ENCODE results near the gene PRDM16.

The PRDM16 gene

DNA sequence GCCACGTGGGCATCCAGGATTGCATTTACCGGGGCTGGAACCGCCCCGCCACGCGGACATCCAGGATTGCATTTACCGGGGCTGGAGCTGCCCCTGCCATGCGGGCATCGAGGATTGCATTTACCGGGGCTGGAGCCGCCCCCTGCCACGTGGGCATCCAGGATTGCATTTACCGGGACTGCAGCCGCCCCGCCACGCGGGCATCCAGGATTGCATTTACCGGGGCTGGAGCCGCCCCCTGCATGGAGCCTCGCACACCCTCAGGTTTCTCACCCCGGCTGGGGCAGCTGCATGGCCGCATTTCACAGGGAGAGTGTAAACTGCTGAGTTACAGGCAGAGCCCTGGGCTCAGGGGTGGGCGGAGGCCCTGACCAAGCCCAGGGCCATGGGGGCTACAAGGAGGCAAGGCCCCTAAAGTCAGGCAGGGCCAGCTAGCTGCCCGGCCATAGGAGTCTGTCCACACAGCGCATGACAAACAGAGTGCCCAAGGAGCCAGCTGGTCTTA, 218.7 kb downstream of the PRDM16 start:
- Histone ChIP-seq H3K36me3 (ENCODE audit: insufficient read depth, insufficient read length, low read length) (no peaks in the 10 kb centered on the region), H3K4me1 (ENCODE audit: insufficient read depth, insufficient read length) (peaks cover 5% of the 10 kb centered on the region), H3K27me3 (ENCODE audit: insufficient read depth, insufficient read length) (no peaks in the 10 kb centered on the region), H3K4me3 (ENCODE audit: insufficient read length, low read depth) (no peak overlapping the region), H3K9ac (ENCODE audit: insufficient read length, low read depth) (no peak overlapping the region), H3K9me3 (ENCODE audit: insufficient read depth, low read length) (no peaks in the 10 kb centered on the region)
- no peak for DNase-seq (ENCODE audit: low read depth, low spot score)
- TF ChIP-seq ZNF274 (IDR thresholded peaks at IDR 0.05; ENCODE audit: low read depth, low read length) (no peak), YY1 (IDR thresholded peaks at IDR 0.05; ENCODE audit: insufficient read depth, insufficient read length) (no peak), SUZ12 (IDR thresholded peaks at IDR 0.05; ENCODE audit: extremely low read depth, insufficient read depth, insufficient read length) (no peak)

DNA sequence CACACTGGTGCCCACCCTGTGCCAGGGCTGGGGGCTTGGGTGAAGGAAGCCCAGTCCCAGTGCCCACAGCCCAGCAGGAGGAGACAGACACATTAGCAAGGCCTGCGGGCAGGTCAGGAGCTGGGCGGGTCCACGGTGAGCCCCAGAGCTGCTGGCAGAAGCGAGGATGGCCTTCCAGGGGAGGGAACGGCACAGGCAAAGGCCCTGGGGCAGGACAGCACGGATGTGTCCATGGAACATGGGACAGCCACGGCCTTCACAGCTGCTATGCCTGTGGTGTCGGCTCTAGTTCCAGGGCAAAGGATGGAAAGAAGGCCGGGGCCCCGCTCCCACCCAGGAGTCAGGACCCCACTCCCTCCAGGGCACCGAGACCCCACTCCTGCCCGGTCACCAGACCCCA, 220.5 kb downstream of the PRDM16 start:
- no peak for DNase-seq (ENCODE audit: low read depth, low spot score)
- Histone ChIP-seq H3K9ac (ENCODE audit: insufficient read length, low read depth) (no peak overlapping the region), H3K4me3 (ENCODE audit: insufficient read length, low read depth) (no peak overlapping the region), H3K36me3 (ENCODE audit: insufficient read depth, insufficient read length, low read length) (no peaks in the 10 kb centered on the region), H3K9me3 (ENCODE audit: insufficient read depth, low read length) (no peaks in the 10 kb centered on the region), H3K4me1 (ENCODE audit: insufficient read depth, insufficient read length) (peaks cover 5% of the 10 kb centered on the region), H3K27me3 (ENCODE audit: insufficient read depth, insufficient read length) (no peaks in the 10 kb centered on the region)
- TF ChIP-seq ZNF274 (IDR thresholded peaks at IDR 0.05; ENCODE audit: low read depth, low read length) (no peak), YY1 (IDR thresholded peaks at IDR 0.05; ENCODE audit: insufficient read depth, insufficient read length) (no peak), SUZ12 (IDR thresholded peaks at IDR 0.05; ENCODE audit: extremely low read depth, insufficient read depth, insufficient read length) (no peak)

DNA sequence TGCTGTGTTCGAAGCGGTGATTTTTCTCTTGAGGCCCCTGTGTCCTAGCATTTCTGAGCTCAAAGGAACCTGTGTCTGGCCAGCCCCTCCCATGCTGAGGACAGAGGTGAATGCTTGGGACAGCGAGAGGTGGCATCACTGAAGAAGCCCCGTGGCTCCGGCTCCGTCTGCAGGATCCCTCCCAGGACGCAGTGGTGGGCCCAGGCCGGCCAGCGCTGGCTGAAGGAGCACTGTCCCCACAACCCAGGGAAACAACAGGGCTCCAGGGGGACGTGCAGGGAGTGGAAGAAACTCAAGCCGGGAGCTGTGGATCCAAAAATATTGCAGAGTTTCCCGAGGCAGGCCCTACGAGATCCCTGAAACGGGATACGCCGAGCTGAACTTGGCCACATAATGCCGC, 221.4 kb downstream of the PRDM16 start:
- H3K9me3 ChIP-seq (ENCODE audit: insufficient read depth, low read length): no peaks in the 10 kb centered on the region
- H3K4me1 ChIP-seq (ENCODE audit: insufficient read depth, insufficient read length): peaks cover 5% of the 10 kb centered on the region
- TF ChIP-seq SUZ12 (IDR thresholded peaks at IDR 0.05; ENCODE audit: extremely low read depth, insufficient read depth, insufficient read length): no peak
- no peak for TF ChIP-seq YY1 (IDR thresholded peaks at IDR 0.05; ENCODE audit: insufficient read depth, insufficient read length)
- no peak for TF ChIP-seq ZNF274 (IDR thresholded peaks at IDR 0.05; ENCODE audit: low read depth, low read length)
- no peaks in the 10 kb centered on the region for H3K27me3 ChIP-seq (ENCODE audit: insufficient read depth, insufficient read length)
- H3K4me3 ChIP-seq (ENCODE audit: insufficient read length, low read depth): no peak overlapping the region
- H3K9ac ChIP-seq (ENCODE audit: insufficient read length, low read depth): no peak overlapping the region
- H3K36me3 ChIP-seq (ENCODE audit: insufficient read depth, insufficient read length, low read length): no peaks in the 10 kb centered on the region
- no peak for DNase-seq (ENCODE audit: low read depth, low spot score)

DNA sequence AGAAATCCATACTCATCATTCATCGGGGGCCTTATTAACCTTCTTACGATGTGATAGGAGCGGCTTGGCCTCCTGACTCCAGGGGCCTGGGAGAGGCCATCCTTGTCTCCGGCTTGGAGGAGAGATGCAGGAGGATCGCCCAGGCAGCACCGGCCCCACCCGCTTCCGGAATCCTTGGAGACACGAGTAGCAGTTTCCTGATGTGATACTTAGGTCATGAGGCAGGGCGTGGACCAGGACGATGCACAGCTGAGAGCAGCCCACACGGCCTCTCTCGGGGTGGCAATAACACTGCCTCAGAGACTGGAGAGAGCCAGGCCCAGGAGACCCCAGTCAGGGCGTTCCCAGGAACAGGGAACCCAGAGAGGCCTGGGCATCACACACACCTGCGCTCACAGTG, 221.9 kb downstream of the PRDM16 start:
- no peak overlapping the region for H3K4me3 ChIP-seq (ENCODE audit: insufficient read length, low read depth)
- H3K4me1 ChIP-seq (ENCODE audit: insufficient read depth, insufficient read length): peaks cover 3% of the 10 kb centered on the region
- no peak for TF ChIP-seq YY1 (IDR thresholded peaks at IDR 0.05; ENCODE audit: insufficient read depth, insufficient read length)
- no peak for TF ChIP-seq ZNF274 (IDR thresholded peaks at IDR 0.05; ENCODE audit: low read depth, low read length)
- TF ChIP-seq SUZ12 (IDR thresholded peaks at IDR 0.05; ENCODE audit: extremely low read depth, insufficient read depth, insufficient read length): no peak
- no peaks in the 10 kb centered on the region for H3K9me3 ChIP-seq (ENCODE audit: insufficient read depth, low read length)
- H3K27me3 ChIP-seq (ENCODE audit: insufficient read depth, insufficient read length): no peaks in the 10 kb centered on the region
- DNase-seq (ENCODE audit: low read depth, low spot score): no peak
- no peak overlapping the region for H3K9ac ChIP-seq (ENCODE audit: insufficient read length, low read depth)
- no peaks in the 10 kb centered on the region for H3K36me3 ChIP-seq (ENCODE audit: insufficient read depth, insufficient read length, low read length)

DNA sequence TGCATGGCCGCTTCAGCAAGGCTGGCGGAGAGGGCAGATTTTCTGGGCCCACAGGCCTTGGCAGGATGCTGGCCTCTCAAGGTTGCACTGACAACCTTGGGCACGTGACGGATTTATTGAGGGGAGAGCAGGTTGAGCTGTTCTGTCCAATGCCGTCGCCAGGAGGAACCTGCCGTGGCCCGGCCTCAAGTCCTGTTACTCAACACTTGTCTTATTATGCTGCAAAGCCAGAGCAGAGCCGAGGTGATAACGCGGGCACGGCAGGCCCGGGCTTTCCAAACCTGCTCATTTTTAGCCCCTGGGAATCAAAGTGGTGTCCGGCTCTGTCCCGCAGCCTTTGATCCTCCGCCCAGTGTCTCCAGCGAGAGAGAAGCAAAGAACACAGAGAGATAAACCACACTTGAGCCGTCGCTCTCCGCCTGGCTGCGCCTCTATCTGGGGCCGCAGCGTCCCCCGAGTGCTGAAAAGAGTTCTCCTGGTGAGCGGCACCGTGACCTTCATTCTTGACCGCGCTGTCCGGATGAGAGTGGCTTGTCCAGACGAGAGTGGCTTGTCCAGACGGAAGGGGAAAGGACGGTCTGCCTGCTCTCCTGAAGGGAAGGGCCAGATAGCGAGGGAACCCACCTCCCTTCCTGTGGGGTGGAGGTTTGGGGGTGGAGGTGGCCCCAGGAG, 223.2 kb downstream of the PRDM16 start:
- DNase-seq (ENCODE audit: low read depth, low spot score): no peak
- TF ChIP-seq ZNF274 (IDR thresholded peaks at IDR 0.05; ENCODE audit: low read depth, low read length) (no peak), YY1 (IDR thresholded peaks at IDR 0.05; ENCODE audit: insufficient read depth, insufficient read length) (no peak), SUZ12 (IDR thresholded peaks at IDR 0.05; ENCODE audit: extremely low read depth, insufficient read depth, insufficient read length) (no peak)
- Histone ChIP-seq H3K9me3 (ENCODE audit: insufficient read depth, low read length) (no peaks in the 10 kb centered on the region), H3K4me3 (ENCODE audit: insufficient read length, low read depth) (no peak overlapping the region), H3K27me3 (ENCODE audit: insufficient read depth, insufficient read length) (no peaks in the 10 kb centered on the region), H3K36me3 (ENCODE audit: insufficient read depth, insufficient read length, low read length) (no peaks in the 10 kb centered on the region), H3K4me1 (ENCODE audit: insufficient read depth, insufficient read length) (no peaks in the 10 kb centered on the region), H3K9ac (ENCODE audit: insufficient read length, low read depth) (no peak overlapping the region)

DNA sequence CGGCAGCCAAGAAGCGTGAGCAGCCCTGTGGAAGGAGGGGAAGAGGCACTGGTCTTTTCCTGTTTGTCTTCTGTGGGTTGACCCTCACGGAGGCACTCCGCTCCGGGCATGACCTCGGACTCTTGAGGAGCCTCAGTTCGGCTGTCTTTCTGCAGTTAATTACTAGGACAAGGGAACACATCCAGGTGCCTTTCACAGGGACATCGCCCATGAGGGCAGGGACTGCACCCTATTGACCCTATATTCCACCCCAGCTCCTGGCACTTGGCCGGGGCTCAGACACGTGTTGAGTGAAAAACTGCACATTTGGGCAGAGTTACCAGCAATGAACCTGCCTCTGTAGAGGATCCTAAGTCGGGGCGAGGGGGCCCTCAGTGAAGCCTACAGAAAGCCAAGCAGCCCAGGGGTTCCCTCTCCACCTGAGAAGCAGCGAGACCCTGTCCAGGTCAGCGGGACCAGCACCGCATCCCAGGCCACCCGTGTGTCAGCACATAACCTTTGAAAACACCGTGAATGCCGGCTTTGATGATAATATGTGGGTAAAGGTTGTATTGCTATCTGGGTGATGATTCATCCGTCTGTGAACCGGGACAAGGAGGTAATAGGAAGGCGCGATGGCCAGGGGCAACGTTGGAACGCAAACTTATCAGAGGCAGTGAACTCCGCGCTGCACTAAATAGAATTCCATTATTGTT, 224.0 kb downstream of the PRDM16 start:
- H3K36me3 ChIP-seq (ENCODE audit: insufficient read depth, insufficient read length, low read length): no peaks in the 10 kb centered on the region
- TF ChIP-seq SUZ12 (IDR thresholded peaks at IDR 0.05; ENCODE audit: extremely low read depth, insufficient read depth, insufficient read length) (no peak), YY1 (IDR thresholded peaks at IDR 0.05; ENCODE audit: insufficient read depth, insufficient read length) (no peak), ZNF274 (IDR thresholded peaks at IDR 0.05; ENCODE audit: low read depth, low read length) (no peak)
- H3K4me3 ChIP-seq (ENCODE audit: insufficient read length, low read depth): no peak overlapping the region
- no peaks in the 10 kb centered on the region for H3K9me3 ChIP-seq (ENCODE audit: insufficient read depth, low read length)
- no peak for DNase-seq (ENCODE audit: low read depth, low spot score)
- H3K27me3 ChIP-seq (ENCODE audit: insufficient read depth, insufficient read length): no peaks in the 10 kb centered on the region
- no peak overlapping the region for H3K9ac ChIP-seq (ENCODE audit: insufficient read length, low read depth)
- H3K4me1 ChIP-seq (ENCODE audit: insufficient read depth, insufficient read length): no peaks in the 10 kb centered on the region

DNA sequence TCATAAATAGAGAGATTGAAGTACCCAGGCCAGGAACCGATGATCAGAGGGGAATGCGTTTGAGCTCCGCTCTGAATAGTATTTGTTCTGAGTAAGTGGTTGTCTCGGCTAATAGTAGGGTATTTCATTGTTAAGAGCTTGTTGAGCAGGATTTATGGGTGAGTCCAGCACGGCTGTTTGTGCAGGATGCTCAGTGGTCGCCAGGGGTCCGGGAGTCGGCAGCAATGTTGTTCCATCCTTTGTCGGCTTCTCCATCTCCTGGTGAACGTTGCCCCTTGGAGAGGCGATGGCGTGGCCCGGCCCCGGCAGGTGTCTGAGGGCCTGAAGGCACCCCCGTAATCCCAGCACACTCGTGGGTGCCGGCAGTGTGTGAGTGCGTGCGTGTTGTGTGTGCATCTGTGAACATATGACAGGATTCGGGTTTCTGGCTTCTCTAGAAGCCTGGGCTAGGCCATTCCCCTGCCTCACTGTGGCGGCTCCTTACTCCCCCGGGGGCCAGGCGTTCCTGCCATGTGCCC, 224.6 kb downstream of the PRDM16 start:
- TF ChIP-seq YY1 (IDR thresholded peaks at IDR 0.05; ENCODE audit: insufficient read depth, insufficient read length) (no peak), SUZ12 (IDR thresholded peaks at IDR 0.05; ENCODE audit: extremely low read depth, insufficient read depth, insufficient read length) (no peak), ZNF274 (IDR thresholded peaks at IDR 0.05; ENCODE audit: low read depth, low read length) (no peak)
- H3K4me1 ChIP-seq (ENCODE audit: insufficient read depth, insufficient read length): no peaks in the 10 kb centered on the region
- no peaks in the 10 kb centered on the region for H3K36me3 ChIP-seq (ENCODE audit: insufficient read depth, insufficient read length, low read length)
- DNase-seq (ENCODE audit: low read depth, low spot score): no peak
- no peaks in the 10 kb centered on the region for H3K9me3 ChIP-seq (ENCODE audit: insufficient read depth, low read length)
- H3K27me3 ChIP-seq (ENCODE audit: insufficient read depth, insufficient read length): no peaks in the 10 kb centered on the region
- H3K4me3 ChIP-seq (ENCODE audit: insufficient read length, low read depth): no peak overlapping the region
- H3K9ac ChIP-seq (ENCODE audit: insufficient read length, low read depth): no peak overlapping the region
